ENCODE measurements around the gene JAML. TPM values are rescaled to one million over a fixed set of nuclear protein-coding genes. Genes with fewer than 3 reads are reported as not detected.

The JAML gene
- total and polyA plus RNA-seq, 2 experiments from 2014 or later, result 0.56 to 1.0 TPM

DNA sequence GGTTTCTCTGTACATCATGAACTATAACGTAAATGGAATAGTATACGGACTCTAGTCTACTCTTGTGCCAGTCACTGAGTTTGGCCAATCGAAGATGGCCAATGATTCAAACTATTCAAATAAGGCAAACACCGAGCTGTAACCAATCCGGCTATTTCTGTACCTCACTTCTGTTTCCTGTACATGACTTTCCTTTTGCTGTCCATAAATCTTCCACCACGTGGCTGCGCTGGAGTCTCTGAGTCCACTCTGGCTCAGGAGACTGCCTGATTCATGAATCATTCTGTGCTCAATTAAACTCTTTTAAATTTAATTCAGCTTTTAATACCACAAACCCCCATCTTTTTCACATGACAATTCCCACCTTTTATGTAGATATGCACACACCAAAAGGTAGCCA, 1.5 kb upstream of the JAML start (continued):
- TF ChIP-seq, protein P1, sequence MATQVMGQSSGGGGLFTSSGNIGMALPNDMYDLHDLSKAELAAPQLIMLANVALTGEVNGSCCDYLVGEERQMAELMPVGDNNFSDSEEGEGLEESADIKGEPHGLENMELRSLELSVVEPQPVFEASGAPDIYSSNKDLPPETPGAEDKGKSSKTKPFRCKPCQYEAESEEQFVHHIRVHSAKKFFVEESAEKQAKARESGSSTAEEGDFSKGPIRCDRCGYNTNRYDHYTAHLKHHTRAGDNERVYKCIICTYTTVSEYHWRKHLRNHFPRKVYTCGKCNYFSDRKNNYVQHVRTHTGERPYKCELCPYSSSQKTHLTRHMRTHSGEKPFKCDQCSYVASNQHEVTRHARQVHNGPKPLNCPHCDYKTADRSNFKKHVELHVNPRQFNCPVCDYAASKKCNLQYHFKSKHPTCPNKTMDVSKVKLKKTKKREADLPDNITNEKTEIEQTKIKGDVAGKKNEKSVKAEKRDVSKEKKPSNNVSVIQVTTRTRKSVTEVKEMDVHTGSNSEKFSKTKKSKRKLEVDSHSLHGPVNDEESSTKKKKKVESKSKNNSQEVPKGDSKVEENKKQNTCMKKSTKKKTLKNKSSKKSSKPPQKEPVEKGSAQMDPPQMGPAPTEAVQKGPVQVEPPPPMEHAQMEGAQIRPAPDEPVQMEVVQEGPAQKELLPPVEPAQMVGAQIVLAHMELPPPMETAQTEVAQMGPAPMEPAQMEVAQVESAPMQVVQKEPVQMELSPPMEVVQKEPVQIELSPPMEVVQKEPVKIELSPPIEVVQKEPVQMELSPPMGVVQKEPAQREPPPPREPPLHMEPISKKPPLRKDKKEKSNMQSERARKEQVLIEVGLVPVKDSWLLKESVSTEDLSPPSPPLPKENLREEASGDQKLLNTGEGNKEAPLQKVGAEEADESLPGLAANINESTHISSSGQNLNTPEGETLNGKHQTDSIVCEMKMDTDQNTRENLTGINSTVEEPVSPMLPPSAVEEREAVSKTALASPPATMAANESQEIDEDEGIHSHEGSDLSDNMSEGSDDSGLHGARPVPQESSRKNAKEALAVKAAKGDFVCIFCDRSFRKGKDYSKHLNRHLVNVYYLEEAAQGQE (IDR thresholded peaks at IDR 0.05; ENCODE audit: unreplicated experiment), result no peak
- no peak for TF ChIP-seq ZNF331 (CRISPR knock-in tag; IDR thresholded peaks at IDR 0.05; ENCODE audit: low read depth)
- TF ChIP-seq CREB1 (CRISPR knock-in tag; IDR thresholded peaks at IDR 0.05; ENCODE audit: low read depth), result no peak

DNA sequence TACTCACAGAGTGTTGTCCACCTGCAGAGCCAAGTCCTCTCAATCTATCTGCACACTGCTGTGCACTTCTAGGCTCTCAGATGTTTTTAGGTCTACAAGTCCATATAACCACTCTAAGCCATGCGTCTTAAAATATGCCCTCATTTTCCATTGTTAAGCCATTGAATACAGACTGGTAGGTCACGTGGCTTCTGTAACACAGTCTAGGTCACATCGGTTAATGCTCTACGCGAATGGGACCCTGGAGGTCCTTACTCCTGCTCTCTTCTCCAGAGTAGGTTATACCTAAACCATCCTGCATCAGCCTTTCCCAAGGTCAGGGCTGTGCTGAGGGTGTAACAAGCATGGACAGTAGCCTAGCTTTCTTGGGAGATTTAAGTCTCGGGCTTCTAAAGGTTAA, 819 bp downstream of the JAML start:
- H3K27ac Mint-ChIP-seq, result no peak overlapping the region
- ATAC-seq, result no peak
- TF ChIP-seq, protein P2, sequence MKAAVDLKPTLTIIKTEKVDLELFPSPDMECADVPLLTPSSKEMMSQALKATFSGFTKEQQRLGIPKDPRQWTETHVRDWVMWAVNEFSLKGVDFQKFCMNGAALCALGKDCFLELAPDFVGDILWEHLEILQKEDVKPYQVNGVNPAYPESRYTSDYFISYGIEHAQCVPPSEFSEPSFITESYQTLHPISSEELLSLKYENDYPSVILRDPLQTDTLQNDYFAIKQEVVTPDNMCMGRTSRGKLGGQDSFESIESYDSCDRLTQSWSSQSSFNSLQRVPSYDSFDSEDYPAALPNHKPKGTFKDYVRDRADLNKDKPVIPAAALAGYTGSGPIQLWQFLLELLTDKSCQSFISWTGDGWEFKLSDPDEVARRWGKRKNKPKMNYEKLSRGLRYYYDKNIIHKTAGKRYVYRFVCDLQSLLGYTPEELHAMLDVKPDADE (IDR thresholded peaks at IDR 0.05), result no peak
- TF ChIP-seq, protein P3, sequence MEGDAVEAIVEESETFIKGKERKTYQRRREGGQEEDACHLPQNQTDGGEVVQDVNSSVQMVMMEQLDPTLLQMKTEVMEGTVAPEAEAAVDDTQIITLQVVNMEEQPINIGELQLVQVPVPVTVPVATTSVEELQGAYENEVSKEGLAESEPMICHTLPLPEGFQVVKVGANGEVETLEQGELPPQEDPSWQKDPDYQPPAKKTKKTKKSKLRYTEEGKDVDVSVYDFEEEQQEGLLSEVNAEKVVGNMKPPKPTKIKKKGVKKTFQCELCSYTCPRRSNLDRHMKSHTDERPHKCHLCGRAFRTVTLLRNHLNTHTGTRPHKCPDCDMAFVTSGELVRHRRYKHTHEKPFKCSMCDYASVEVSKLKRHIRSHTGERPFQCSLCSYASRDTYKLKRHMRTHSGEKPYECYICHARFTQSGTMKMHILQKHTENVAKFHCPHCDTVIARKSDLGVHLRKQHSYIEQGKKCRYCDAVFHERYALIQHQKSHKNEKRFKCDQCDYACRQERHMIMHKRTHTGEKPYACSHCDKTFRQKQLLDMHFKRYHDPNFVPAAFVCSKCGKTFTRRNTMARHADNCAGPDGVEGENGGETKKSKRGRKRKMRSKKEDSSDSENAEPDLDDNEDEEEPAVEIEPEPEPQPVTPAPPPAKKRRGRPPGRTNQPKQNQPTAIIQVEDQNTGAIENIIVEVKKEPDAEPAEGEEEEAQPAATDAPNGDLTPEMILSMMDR (conservative IDR thresholded peaks at IDR 0.05; ENCODE audit: low read depth in 2 of 2), result no peak
- TF ChIP-seq CREB1 (CRISPR knock-in tag; IDR thresholded peaks at IDR 0.05; ENCODE audit: low read depth) (no peak), NANOG (IDR thresholded peaks at IDR 0.05; ENCODE audit: borderline replicate concordance) (no peak), JUNB (IDR thresholded peaks at IDR 0.05; ENCODE audit: unreplicated experiment) (no peak), ZNF114 (CRISPR knock-in tag; IDR thresholded peaks at IDR 0.05) (no peak), EZH2 (IDR thresholded peaks at IDR 0.05; ENCODE audit: low read depth, unreplicated experiment) (no peak), POLR2AphosphoS5 (IDR thresholded peaks at IDR 0.05; ENCODE audit: low read depth) (no peak), ZNF331 (CRISPR knock-in tag; IDR thresholded peaks at IDR 0.05; ENCODE audit: low read depth) (no peak), EZH2phosphoT487 (IDR thresholded peaks at IDR 0.05; ENCODE audit: unreplicated experiment) (no peak), STAT1 (IDR thresholded peaks at IDR 0.05; ENCODE audit: unreplicated experiment) (no peak)
- TF ChIP-seq, protein P1 (IDR thresholded peaks at IDR 0.05; ENCODE audit: unreplicated experiment), result no peak

More for the DNA sequence above, 819 bp downstream of the JAML start:
- H3K36me3 ChIP-seq (ENCODE audit: insufficient read depth), result no peaks in the 10 kb centered on the region
- H3K27me3 ChIP-seq (ENCODE audit: insufficient read depth), result no peaks in the 10 kb centered on the region
- no peaks in the 10 kb centered on the region for H3K9me2 ChIP-seq (ENCODE audit: insufficient read depth)
- H3K79me2 ChIP-seq (replicated peaks; ENCODE audit: insufficient read depth), result no peaks in the 10 kb centered on the region
- H3K27ac ChIP-seq (ENCODE audit: low read depth), result no peak overlapping the region
- Mint-ChIP-seq H3K4me3 (no peak overlapping the region), H3K4me1 (no peaks in the 10 kb centered on the region; the same call in 2 of the 3 replicates), H3K36me3 (ENCODE audit: low read depth) (no peaks in the 10 kb centered on the region), H3K27me3 (ENCODE audit: insufficient read depth, low read depth, poor library complexity) (no peaks in the 10 kb centered on the region), H3K9me3 (no peaks in the 10 kb centered on the region)
- no peak overlapping the region for H2AFZ ChIP-seq
- DNase-seq (ENCODE audit: low spot score), result no peak
- no peaks in the 10 kb centered on the region for H4K20me1 ChIP-seq (replicated peaks; ENCODE audit: insufficient read depth)
- no peaks in the 10 kb centered on the region for H3K4me1 ChIP-seq (ENCODE audit: insufficient read depth)
- H3F3A ChIP-seq (replicated peaks; ENCODE audit: low read depth), result no peaks in the 10 kb centered on the region
- no peak overlapping the region for H3K4me3 ChIP-seq
- H3K4me2 ChIP-seq, result no peak overlapping the region
